Right cardiac atrium (tissue), 5 donors: ENCODE data around the gene SLC22A4. TPM values are rescaled to one million over a fixed set of nuclear protein-coding genes. Genes with fewer than 3 reads are reported as not detected.

Source experiments
- ATAC-seq, 2 donors: fragments of 200-7000 bp; cut with Tn5 transposase; one replicate each; pipeline versions ENCODE4 v1.8.0 to v1.9.1; 2020; ENCODE audit warnings: moderate library complexity in 2 of 2, mild to moderate bottlenecking in 1 of 2
- DNase-seq, 3 donors: peaks; one replicate each; pipeline ENCODE4 v3.0.0-alpha.2; 2020
- H3K27ac ChIP-seq: one replicate; pipeline ENCODE4 v1.5.1; 2013; ENCODE audit warnings: mild to moderate bottlenecking, low read length, control low read depth, moderate library complexity
- H3K27me3 ChIP-seq: one replicate; pipeline ENCODE4 v1.6.1; 2013; ENCODE audit not compliant: control insufficient read depth, insufficient read depth
- H3K4me1 ChIP-seq: one replicate; pipeline ENCODE4 v1.6.1; 2013; ENCODE audit warnings: low read length; ENCODE audit not compliant: control insufficient read depth, insufficient read depth
- H3K4me3 ChIP-seq: one replicate; pipeline ENCODE4 v1.5.1; 2013; ENCODE audit warnings: low read length, control low read depth
- H3K9me3 ChIP-seq: one replicate; pipeline ENCODE4 v1.6.1; 2013; ENCODE audit warnings: low read length; ENCODE audit not compliant: control insufficient read depth
- WGBS: extraction: QIAGEN DNeasy Blood & Tissue Kit; methylation state at CpG from one replicate; pipeline ENCODE4 v1.1.7; 2013; 5-methylcytosine and 5-hydroxymethylcytosine counted together
- intact Hi-C, 4 donors: fragments of 100-400 bp; cut with DNase I; formaldehyde crosslinking; loops; one replicate each; pipeline versions ENCODE4 v1.11.0 to v1.14.0; 2022 to 2023
- polyA plus RNA-seq: library from polyadenylated mRNA; stranded (reverse); fragments of 200-250 nt; gene quantifications from one replicate; pipeline ENCODE4 v1.2.3, GENCODE V29; 2013
- total RNA-seq, 4 donors: library from RNA; stranded (reverse); fragmentation: NEBNext Ultra II Directional; extraction: Animal tissue kit (Norgen Biotek cat#: 25700); gene quantifications; one replicate each; pipeline ENCODE4 v1.2.1, GENCODE V29; 2021
- donor health status: healthy with polysubstance abuse.
- donor health status: DM: no; HTN: yes; CAD: no.
- donor health status: DM: no; HTN: no; CAD: no.
- donor health status: DM: no; HTN: yes; CAD: no; lungs with severe emphysema.
- donor health status: DM: yes; HTN: yes; CAD: no.

Gene SLC22A4
- total and polyA plus RNA-seq, 5 donors: 0.86 to 6.5 (median 2.1) TPM

GRCh38 chr5:132308701-132309100 lies 14.5 kb downstream of the SLC22A4 start:
- H3K27me3 ChIP-seq: no peaks in the 10 kb centered on the region
- DNase-seq (no peak), ATAC-seq (no peak)
- H3K9me3 ChIP-seq: no peaks in the 10 kb centered on the region
- WGBS: 95% methylated on average over 4 of the region's 4 CpGs
- intact Hi-C loops: no loop called here
- no peak overlapping the region for H3K27ac ChIP-seq
- no peak overlapping the region for H3K4me3 ChIP-seq
- no peaks in the 10 kb centered on the region for H3K4me1 ChIP-seq

DNA sequence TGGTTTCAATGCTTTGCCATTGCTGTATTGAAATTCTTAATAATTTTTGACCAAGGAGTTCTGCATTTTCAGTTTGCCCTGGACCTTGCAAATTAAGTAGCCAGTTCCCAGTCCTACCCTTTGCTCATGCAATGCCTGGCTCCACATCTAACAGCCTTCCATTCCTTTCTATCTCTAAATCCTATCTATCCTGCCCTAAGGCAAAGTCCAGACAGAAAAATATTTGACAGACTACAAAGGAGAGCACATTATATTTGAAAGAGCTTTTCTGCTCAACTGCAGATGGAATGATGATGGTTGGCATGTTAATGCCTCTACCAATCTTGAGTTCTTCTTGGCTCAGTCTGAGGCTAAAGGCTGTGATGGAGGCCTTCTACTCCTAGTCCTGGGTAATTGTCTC lies 15.5 kb downstream of the SLC22A4 start:
- intact Hi-C loops: no loop called here
- H3K4me1 ChIP-seq: no peaks in the 10 kb centered on the region
- ATAC-seq: no peak
- H3K27me3 ChIP-seq: no peaks in the 10 kb centered on the region
- H3K27ac ChIP-seq: no peak overlapping the region
- H3K9me3 ChIP-seq: no peaks in the 10 kb centered on the region
- DNase-seq: no peak
- no peak overlapping the region for H3K4me3 ChIP-seq

GRCh38 chr5:132310141-132310834 lies 16.1 kb downstream of the SLC22A4 start:
- Histone ChIP-seq H3K4me3 (no peak overlapping the region), H3K27ac (no peak overlapping the region), H3K27me3 (no peaks in the 10 kb centered on the region), H3K9me3 (no peaks in the 10 kb centered on the region), H3K4me1 (no peaks in the 10 kb centered on the region)
- no peak for DNase-seq
- peak; percentile 43 to 55 for ATAC-seq
- WGBS: 51% methylated on average over 11 of the region's 11 CpGs
- intact Hi-C loops: no loop called here

GRCh38 chr5:132313366-132313765 lies 19.2 kb downstream of the SLC22A4 start:
- intact Hi-C loops: no loop called here
- no peak overlapping the region for H3K27ac ChIP-seq
- 72% methylated on average over 4 of the region's 4 CpGs for WGBS
- DNase-seq (no peak), ATAC-seq (no peak)
- H3K4me1 ChIP-seq: peaks cover 1% of the 10 kb centered on the region
- H3K4me3 ChIP-seq: no peak overlapping the region
- no peaks in the 10 kb centered on the region for H3K9me3 ChIP-seq
- H3K27me3 ChIP-seq: no peaks in the 10 kb centered on the region

DNA sequence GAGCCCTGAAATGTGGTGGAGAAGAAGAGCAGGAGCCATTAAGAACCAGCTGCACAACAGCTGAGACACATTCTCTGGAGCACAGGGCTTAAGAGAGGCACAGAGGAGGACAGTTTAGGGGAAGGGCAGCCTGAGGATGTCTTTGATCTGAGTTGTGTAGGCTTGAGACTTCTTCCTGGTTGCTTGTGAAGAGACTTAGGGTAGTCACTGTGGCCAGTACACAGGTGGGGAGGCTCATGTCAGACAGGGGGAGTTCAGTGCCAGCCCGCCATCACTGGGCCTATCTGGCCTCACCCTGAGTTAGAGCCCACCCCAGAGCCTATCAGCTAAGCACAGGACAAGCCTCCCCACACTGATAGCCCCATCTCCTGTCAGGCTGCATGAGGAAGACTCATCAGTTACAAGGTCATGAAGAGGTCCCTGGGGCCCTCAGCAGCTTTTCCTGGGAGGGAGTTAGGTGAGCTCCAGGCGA lies 19.8 kb downstream of the SLC22A4 start:
- Histone ChIP-seq H3K4me1 (peaks cover 1% of the 10 kb centered on the region), H3K27ac (no peak overlapping the region), H3K4me3 (no peak overlapping the region), H3K27me3 (no peaks in the 10 kb centered on the region), H3K9me3 (no peaks in the 10 kb centered on the region)
- no peak for DNase-seq
- ATAC-seq: no peak
- WGBS: 96% methylated on average over 2 of the region's 2 CpGs
- intact Hi-C loops: no loop called here

DNA sequence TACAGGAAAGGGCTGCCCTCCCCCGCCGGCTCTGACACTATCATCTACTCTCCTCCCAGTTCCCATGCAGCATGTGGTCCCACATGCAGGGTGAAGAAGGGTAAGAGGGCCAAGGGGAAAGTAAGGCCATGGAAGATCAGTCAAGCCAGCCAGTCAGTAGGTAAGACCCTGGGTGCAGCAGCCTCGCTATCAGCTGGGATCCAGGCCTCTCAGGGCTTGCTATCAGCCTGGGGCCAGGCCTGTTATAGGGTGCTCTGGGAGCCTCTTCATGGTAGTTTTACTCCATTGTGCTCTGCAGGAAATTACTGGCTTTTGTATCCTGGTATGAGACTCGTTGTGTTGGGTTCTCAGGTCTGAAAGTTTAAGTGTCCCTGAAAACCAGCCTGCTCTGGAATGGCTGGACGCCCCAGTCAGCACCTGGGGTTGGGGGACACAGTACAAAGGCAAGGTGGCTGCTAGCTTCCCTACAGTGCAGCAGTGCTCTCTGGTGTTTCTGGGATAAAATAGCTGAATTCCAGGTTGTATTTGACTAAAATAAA lies 21.4 kb downstream of the SLC22A4 start:
- DNase-seq: no peak
- intact Hi-C loops: no loop called here
- Histone ChIP-seq H3K4me1 (peaks cover 1% of the 10 kb centered on the region), H3K27ac (no peak overlapping the region), H3K4me3 (no peak overlapping the region), H3K9me3 (no peaks in the 10 kb centered on the region), H3K27me3 (no peaks in the 10 kb centered on the region)
- no peak for ATAC-seq
- WGBS: 76% methylated on average over 5 of the region's 5 CpGs

DNA sequence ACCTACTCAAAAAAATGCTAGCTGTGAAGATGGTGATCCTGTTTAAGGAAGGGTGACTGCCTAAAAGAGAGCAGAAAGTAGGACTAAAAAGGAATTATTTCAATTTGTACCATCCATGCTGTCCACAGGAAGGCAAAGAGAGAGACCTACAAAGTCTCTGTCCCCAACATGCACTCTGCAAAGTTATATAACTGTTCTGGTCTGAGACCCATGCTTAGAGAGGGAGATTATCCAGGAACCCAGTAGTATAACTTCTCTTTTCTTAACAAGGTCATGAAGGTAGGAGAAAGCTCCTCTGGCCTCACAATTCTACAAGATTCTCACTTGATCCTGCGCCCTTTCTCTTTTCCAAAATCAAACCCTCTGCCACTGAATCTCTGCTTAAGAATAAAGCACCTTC lies 25.8 kb downstream of the SLC22A4 start:
- intact Hi-C loops: no loop called here
- H3K4me3 ChIP-seq: no peak overlapping the region
- ATAC-seq (no peak), DNase-seq (no peak)
- H3K4me1 ChIP-seq: peaks cover 1% of the 10 kb centered on the region
- H3K9me3 ChIP-seq: no peaks in the 10 kb centered on the region
- 97% methylated on average over 1 of the region's 1 CpG for WGBS
- no peak overlapping the region for H3K27ac ChIP-seq
- H3K27me3 ChIP-seq: no peaks in the 10 kb centered on the region

DNA sequence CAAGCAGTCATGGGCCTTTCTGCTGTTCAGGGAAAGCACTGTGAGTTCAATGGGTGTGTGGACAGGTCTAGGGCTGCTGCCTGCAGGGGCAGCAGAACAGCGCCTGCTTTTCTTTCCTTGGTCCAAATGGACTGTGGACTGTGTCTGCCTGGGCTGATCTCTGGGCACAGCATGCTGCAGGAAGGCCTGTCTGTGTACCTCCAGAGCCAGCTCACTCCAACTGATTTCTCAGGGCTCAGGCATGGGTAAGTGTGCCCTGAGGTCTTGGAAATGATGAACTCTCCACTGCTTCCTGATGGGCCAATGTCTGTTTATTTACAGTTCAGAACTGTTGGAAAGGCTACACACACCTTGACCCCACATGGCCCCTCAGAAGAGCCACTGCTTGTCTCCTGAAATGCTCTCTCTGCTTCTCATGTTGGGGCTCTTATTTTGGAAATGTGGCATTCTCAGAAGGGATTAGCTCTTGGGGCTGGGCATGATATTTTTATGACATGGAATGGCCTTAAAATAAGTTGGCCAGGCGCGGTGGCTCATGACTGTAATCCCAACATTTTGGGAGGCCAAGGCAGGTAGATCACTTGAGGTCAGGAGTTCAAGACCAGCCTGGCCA lies 27.0 kb downstream of the SLC22A4 start:
- intact Hi-C loops: no loop called here
- 94% methylated on average over 3 of the region's 3 CpGs for WGBS
- DNase-seq (no peak), ATAC-seq (peak; percentile 12 to 13)
- Histone ChIP-seq H3K9me3 (no peaks in the 10 kb centered on the region), H3K27ac (no peak overlapping the region), H3K27me3 (no peaks in the 10 kb centered on the region), H3K4me1 (peaks cover 1% of the 10 kb centered on the region), H3K4me3 (no peak overlapping the region)

DNA sequence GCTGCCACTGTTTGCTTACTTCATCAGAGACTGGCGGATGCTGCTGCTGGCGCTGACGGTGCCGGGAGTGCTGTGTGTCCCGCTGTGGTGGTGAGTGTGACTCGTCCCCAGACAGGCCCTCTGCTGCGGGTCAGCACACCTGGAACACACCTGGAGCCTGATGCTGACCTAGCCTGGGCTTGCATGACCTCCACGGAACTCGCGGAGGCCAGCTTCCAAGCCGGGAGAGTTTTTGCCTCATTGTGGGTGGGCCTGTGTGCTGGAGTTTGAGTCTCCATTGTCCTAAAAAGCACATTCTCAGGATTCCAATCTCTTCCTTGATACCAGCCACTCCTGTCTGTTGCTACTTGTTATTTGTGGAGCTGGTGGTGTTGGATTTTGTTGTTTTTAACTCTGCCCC lies 28.1 kb downstream of the SLC22A4 start:
- no peak overlapping the region for H3K27ac ChIP-seq
- no peaks in the 10 kb centered on the region for H3K27me3 ChIP-seq
- intact Hi-C loops: no loop called here
- H3K9me3 ChIP-seq: no peaks in the 10 kb centered on the region
- H3K4me3 ChIP-seq: no peak overlapping the region
- peaks cover 1% of the 10 kb centered on the region for H3K4me1 ChIP-seq
- DNase-seq (no peak), ATAC-seq (no peak)
- WGBS: 60% methylated on average over 11 of the region's 11 CpGs

- no peak overlapping the region for H3K4me3 ChIP-seq
These were observed 29.0 kb downstream of the SLC22A4 start for GRCh38 chr5:132323202-132323601.

GRCh38 chr5:132325691-132326090 lies 31.5 kb downstream of the SLC22A4 start:
- Histone ChIP-seq H3K9me3 (no peaks in the 10 kb centered on the region), H3K4me1 (no peaks in the 10 kb centered on the region), H3K4me3 (no peak overlapping the region), H3K27ac (no peak overlapping the region), H3K27me3 (no peaks in the 10 kb centered on the region)
- DNase-seq (no peak), ATAC-seq (no peak)
- WGBS: 83% methylated on average over 4 of the region's 4 CpGs
- intact Hi-C loops: no loop called here

More at GRCh38 chr5:132323202-132323601, 29.0 kb downstream of the SLC22A4 start:
- no peaks in the 10 kb centered on the region for H3K4me1 ChIP-seq
- intact Hi-C loops: no loop called here
- no peaks in the 10 kb centered on the region for H3K9me3 ChIP-seq
- H3K27ac ChIP-seq: no peak overlapping the region
- ATAC-seq (no peak), DNase-seq (no peak)
- 93% methylated on average over 5 of the region's 5 CpGs for WGBS
- H3K27me3 ChIP-seq: no peaks in the 10 kb centered on the region
